Esophagus muscularis mucosa (tissue), 4 donors: Measurements from ENCODE around the gene SLC29A3.

ENCODE experiments used
- EP300 ChIP-seq: sonication (generic); formaldehyde crosslinking; IDR thresholded peaks from one replicate; pipeline ENCODE4 v1.6.1; 2017; ENCODE audit warnings: antibody characterized with exemption
- POLR2A ChIP-seq: fragments of 450-650 bp; IDR thresholded peaks from one replicate; pipeline ENCODE4 v1.6.1; 2017; ENCODE audit warnings: antibody characterized with exemption, moderate library complexity, mild to moderate bottlenecking, low read depth
- POLR2AphosphoS5 ChIP-seq, 2 donors: sonication (generic); formaldehyde crosslinking; IDR thresholded peaks; one replicate each; pipeline ENCODE4 v1.6.1; 2017; ENCODE audit warnings: antibody characterized with exemption in 2 of 2
- TF ChIP-seq, protein P1 (sequence below), 3 experiments: fragments of 200-600 bp in 2 of 3; fragments of 450-650 bp in 1 of 3; sonication (generic) in 2 of 3; IDR thresholded peaks; one replicate each; pipeline ENCODE4 v1.5.1; 2017 to 2019; ENCODE audit warnings: antibody characterized with exemption in 3 of 3, mild to moderate bottlenecking in 2 of 3, moderate library complexity in 1 of 3

GRCh38 chr10:71308985-71309384 is 10.1 kb upstream of the SLC29A3 start:
- TF ChIP-seq, protein P1, sequence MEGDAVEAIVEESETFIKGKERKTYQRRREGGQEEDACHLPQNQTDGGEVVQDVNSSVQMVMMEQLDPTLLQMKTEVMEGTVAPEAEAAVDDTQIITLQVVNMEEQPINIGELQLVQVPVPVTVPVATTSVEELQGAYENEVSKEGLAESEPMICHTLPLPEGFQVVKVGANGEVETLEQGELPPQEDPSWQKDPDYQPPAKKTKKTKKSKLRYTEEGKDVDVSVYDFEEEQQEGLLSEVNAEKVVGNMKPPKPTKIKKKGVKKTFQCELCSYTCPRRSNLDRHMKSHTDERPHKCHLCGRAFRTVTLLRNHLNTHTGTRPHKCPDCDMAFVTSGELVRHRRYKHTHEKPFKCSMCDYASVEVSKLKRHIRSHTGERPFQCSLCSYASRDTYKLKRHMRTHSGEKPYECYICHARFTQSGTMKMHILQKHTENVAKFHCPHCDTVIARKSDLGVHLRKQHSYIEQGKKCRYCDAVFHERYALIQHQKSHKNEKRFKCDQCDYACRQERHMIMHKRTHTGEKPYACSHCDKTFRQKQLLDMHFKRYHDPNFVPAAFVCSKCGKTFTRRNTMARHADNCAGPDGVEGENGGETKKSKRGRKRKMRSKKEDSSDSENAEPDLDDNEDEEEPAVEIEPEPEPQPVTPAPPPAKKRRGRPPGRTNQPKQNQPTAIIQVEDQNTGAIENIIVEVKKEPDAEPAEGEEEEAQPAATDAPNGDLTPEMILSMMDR (IDR thresholded peaks at IDR 0.05): no peak
- TF ChIP-seq POLR2A (no peak), POLR2AphosphoS5 (IDR thresholded peaks at IDR 0.05) (no peak), EP300 (no peak)
